ENCODE data around the gene DNER. TPM values are rescaled to one million over a fixed set of nuclear protein-coding genes. Genes with fewer than 3 reads are reported as not detected.
"Not testable (repeated sequence)": the region's sequence is repeated elsewhere in the genome, so short reads cannot be mapped to it uniquely, and the experiment has no call there.

The DNER gene
- total RNA-seq, 2 donors from 2014 or later: 17.6 to 28.4 TPM

DNA sequence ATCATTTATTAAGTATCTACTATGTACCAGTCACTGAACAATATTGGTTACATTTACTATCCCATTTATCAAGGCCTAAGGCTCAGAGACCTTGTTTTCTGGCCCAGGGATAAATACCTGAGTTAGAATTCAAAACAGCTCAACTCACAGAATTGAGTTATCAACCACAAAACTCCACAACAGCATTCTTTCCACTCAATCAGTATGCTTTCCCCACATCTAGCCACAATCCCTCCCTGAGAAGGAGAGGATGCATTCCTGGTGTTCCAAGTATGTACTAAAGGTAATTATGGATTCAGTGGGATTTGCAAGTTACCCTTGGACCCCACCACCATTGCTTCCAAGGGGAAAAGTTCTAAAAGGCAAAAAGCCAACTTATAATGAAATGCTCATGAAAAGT is 339.1 kb downstream of the DNER start:
- TF ChIP-seq, protein P1, sequence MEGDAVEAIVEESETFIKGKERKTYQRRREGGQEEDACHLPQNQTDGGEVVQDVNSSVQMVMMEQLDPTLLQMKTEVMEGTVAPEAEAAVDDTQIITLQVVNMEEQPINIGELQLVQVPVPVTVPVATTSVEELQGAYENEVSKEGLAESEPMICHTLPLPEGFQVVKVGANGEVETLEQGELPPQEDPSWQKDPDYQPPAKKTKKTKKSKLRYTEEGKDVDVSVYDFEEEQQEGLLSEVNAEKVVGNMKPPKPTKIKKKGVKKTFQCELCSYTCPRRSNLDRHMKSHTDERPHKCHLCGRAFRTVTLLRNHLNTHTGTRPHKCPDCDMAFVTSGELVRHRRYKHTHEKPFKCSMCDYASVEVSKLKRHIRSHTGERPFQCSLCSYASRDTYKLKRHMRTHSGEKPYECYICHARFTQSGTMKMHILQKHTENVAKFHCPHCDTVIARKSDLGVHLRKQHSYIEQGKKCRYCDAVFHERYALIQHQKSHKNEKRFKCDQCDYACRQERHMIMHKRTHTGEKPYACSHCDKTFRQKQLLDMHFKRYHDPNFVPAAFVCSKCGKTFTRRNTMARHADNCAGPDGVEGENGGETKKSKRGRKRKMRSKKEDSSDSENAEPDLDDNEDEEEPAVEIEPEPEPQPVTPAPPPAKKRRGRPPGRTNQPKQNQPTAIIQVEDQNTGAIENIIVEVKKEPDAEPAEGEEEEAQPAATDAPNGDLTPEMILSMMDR (IDR thresholded peaks at IDR 0.05): no peak
- Histone ChIP-seq H3K27ac (no peak overlapping the region), H3K27me3 (no peaks in the 10 kb centered on the region), H3K9me3 (no peaks in the 10 kb centered on the region), H3K4me3 (no peak overlapping the region), H3K36me3 (no peaks in the 10 kb centered on the region), H3K4me1 (no peaks in the 10 kb centered on the region)
- no peak for DNase-seq (ENCODE audit: low spot score)

DNA sequence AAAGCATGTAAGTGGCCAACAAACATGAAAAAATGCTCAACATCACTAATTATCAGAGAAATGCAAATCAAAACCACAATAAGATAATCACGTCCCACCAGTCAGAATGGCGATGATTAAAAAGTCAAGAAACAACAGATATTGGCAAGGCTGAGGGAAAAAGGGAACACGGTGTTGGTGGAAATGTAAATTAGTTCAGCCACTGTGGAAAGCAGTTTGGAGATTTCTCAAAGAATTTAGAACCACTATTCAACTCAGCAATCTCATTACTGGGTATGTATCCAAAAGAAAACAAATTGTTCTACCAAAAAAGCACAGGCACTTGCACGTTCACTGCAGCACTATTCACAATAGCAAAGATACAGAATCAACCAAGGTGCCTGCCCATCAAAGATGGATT is 341.0 kb downstream of the DNER start:
- not testable (repeated sequence) for DNase-seq (ENCODE audit: low spot score); H3K4me3 ChIP-seq; H3K36me3 ChIP-seq; H3K9me3 ChIP-seq; H3K4me1 ChIP-seq; H3K27me3 ChIP-seq; H3K27ac ChIP-seq

DNA sequence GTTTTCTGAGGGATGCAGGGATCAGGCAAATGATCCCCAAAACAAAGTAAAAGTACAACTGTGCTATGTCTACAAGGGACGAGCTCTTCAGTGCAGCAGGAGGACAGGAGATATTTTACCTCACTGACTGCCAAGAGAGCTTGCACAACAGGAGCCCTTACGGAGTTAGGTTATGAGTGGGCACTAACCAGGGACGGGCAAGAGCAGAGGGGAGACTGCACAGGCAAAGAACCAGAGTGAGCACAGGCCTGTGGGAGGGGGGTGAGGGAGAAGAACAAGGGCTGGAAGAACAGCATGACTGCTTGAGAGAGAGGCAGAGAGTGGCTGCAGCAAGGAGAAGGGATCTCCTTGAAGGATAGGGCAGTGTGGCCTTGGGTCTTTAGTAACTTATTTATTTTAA is 342.1 kb downstream of the DNER start:
- Histone ChIP-seq H3K27me3 (no peaks in the 10 kb centered on the region), H3K4me1 (no peaks in the 10 kb centered on the region), H3K9me3 (peaks cover 0 to 10% of the 10 kb centered on the region in 2 donors), H3K27ac (no peak overlapping the region), H3K36me3 (no peaks in the 10 kb centered on the region), H3K4me3 (no peak overlapping the region)
- no peak for DNase-seq (ENCODE audit: low spot score)
- TF ChIP-seq, protein P1 (IDR thresholded peaks at IDR 0.05): no peak

DNA sequence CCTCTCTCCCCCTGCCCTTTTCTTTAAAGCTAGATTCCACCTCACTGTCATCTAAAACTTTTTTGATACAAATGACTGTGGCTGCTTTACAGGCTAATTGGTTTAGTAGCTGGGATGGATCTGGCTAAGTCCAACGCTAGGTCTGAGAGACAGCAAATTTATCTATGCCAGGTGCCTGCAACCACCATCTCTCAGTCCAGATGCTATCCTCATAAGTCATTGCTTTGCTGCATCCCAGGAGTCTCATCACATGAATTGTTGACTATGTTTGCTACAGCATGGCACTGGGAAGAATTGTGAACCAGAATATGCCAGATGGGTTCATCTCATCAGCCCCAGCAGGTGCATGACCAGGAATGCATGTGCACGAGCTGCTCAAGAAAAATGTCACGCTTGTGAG is 343.3 kb downstream of the DNER start:
- Histone ChIP-seq H3K27ac (no peak overlapping the region), H3K4me1 (no peaks in the 10 kb centered on the region), H3K9me3 (peaks cover 0 to 10% of the 10 kb centered on the region in 2 donors), H3K4me3 (no peak overlapping the region), H3K36me3 (no peaks in the 10 kb centered on the region), H3K27me3 (no peaks in the 10 kb centered on the region)
- TF ChIP-seq, protein P1 (IDR thresholded peaks at IDR 0.05): no peak
- DNase-seq (ENCODE audit: low spot score): no peak

DNA sequence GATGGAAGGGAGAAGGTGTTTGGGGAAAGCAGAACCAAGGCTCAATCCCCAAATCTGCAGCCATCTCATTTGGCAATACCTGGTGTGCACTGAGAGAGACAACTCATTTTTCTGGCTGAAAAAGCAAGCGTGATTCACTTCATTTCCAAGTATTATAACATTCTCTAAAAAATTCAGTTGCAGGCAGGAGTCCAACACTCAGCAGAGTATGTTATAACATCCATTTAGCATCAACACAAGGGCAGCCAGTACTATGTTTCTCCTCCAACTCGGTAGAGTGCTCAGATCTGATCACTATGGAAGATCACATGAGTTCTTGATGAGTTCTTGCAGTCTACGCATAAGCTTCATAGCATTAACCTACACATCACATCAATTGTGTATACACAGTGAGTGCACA is 343.8 kb downstream of the DNER start:
- H3K4me1 ChIP-seq: no peaks in the 10 kb centered on the region

DNA sequence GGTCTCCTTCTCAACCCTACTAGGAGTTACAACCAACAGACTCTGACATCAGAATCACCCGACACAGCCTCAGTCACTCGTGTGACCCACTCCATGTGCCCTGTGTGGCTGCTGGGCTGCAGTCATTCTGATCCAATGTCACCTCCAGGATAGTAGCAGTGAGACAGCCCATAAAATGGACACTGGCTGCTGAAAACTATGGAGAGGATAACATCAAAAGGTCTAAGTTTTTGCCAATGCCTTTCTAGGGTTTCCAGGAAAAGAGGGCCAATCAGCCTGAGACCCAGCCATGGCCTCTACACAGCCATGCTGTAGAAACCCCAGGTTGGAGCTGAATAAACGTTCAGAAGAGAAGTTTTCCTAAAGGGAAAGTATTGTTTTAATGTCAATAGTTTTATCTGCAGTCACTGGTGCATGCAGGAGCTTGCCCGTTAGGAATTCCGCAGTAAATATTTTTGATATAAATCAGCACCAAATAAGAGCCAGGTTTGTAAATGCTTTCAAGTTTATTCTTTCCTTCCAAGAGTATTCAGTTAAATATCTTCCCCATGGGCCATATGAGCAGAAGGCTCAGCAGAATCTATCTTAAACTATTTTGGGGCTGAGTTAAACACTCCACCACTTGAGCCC is 351.1 kb downstream of the DNER start:
- H3K4me3 ChIP-seq: no peak overlapping the region
- H3K27me3 ChIP-seq: no peaks in the 10 kb centered on the region
- no peak overlapping the region for H3K27ac ChIP-seq
- DNase-seq (ENCODE audit: low spot score): no peak
- H3K4me1 ChIP-seq: no peaks in the 10 kb centered on the region
- TF ChIP-seq, protein P1 (IDR thresholded peaks at IDR 0.05): no peak
- no peaks in the 10 kb centered on the region for H3K36me3 ChIP-seq
- H3K9me3 ChIP-seq: peaks cover 0 to 4% of the 10 kb centered on the region in 2 donors

More for the DNA sequence above, 343.8 kb downstream of the DNER start:
- TF ChIP-seq, protein P1 (IDR thresholded peaks at IDR 0.05): no peak
- H3K9me3 ChIP-seq: peaks cover 0 to 10% of the 10 kb centered on the region in 2 donors
- DNase-seq (ENCODE audit: low spot score): no peak
- H3K27me3 ChIP-seq: no peaks in the 10 kb centered on the region
- H3K4me3 ChIP-seq: no peak overlapping the region
- H3K36me3 ChIP-seq: no peaks in the 10 kb centered on the region
- no peak overlapping the region for H3K27ac ChIP-seq

Data from right atrium auricular region (tissue), 2 donors.